ENCODE data around the gene ZFAND3.

The ZFAND3 gene

GRCh38 chr6:38056361-38056760 is 236.8 kb downstream of the ZFAND3 start:
- DNase-seq, result no peak

GRCh38 chr6:38057994-38058393 is 238.5 kb downstream of the ZFAND3 start:
- no peak for DNase-seq

- DNase-seq, result no peak
Observed at GRCh38 chr6:38062066-38062465, 242.5 kb downstream of the ZFAND3 start.

GRCh38 chr6:38063973-38064372 is 244.4 kb downstream of the ZFAND3 start:
- no peak for DNase-seq

- DNase-seq, result no peak
Observed at GRCh38 chr6:38064431-38064830, 244.9 kb downstream of the ZFAND3 start.

- DNase-seq, result no peak
Observed at GRCh38 chr6:38065734-38066305, 246.3 kb downstream of the ZFAND3 start.

GRCh38 chr6:38067263-38067980 is 247.9 kb downstream of the ZFAND3 start:
- no peak for DNase-seq

GRCh38 chr6:38068854-38069590 is 249.5 kb downstream of the ZFAND3 start:
- DNase-seq, result no peak

GRCh38 chr6:38077488-38078030 is 258.0 kb downstream of the ZFAND3 start:
- no peak for DNase-seq

GRCh38 chr6:38078671-38079070 is 259.1 kb downstream of the ZFAND3 start:
- DNase-seq, result no peak

- DNase-seq, result no peak
Observed at GRCh38 chr6:38079107-38079506, 259.6 kb downstream of the ZFAND3 start.

- no peak for DNase-seq
Observed at GRCh38 chr6:38079537-38079936, 260.0 kb downstream of the ZFAND3 start.

GRCh38 chr6:38080360-38080759 is 260.8 kb downstream of the ZFAND3 start:
- DNase-seq, result no peak

GRCh38 chr6:38080889-38081288 is 261.4 kb downstream of the ZFAND3 start:
- DNase-seq, result no peak

GRCh38 chr6:38085031-38085430 is 265.5 kb downstream of the ZFAND3 start:
- no peak for DNase-seq

GRCh38 chr6:38086346-38086745 is 266.8 kb downstream of the ZFAND3 start:
- DNase-seq, result no peak

- DNase-seq, result no peak
Observed at GRCh38 chr6:38088010-38088409, 268.5 kb downstream of the ZFAND3 start.

GRCh38 chr6:38088829-38089228 is 269.3 kb downstream of the ZFAND3 start:
- no peak for DNase-seq

- no peak for DNase-seq
Observed at GRCh38 chr6:38091613-38092012, 272.1 kb downstream of the ZFAND3 start.

- DNase-seq, result no peak
Observed at GRCh38 chr6:38092465-38092864, 272.9 kb downstream of the ZFAND3 start.

GRCh38 chr6:38092964-38093363 is 273.4 kb downstream of the ZFAND3 start:
- DNase-seq, result no peak

- no peak for DNase-seq
Observed at GRCh38 chr6:38095054-38095453, 275.5 kb downstream of the ZFAND3 start.

- DNase-seq, result no peak
Observed at GRCh38 chr6:38099221-38099620, 279.7 kb downstream of the ZFAND3 start.

GRCh38 chr6:38100380-38100779 is 280.9 kb downstream of the ZFAND3 start:
- DNase-seq, result no peak

Data from NCI-H2107 (cell line).